Ascending aorta (tissue), 2 donors: ENCODE data around the gene SAPCD1. TPM values are rescaled to one million over a fixed set of nuclear protein-coding genes. Genes with fewer than 3 reads are reported as not detected.

ENCODE experiments used
- DNase-seq, 2 donors: peaks; one replicate each; pipeline ENCODE4 v3.0.0-alpha.2; 2019; ENCODE audit warnings: low spot score in 2 of 2
- H3K27ac ChIP-seq, 2 donors: fragments of 200-600 bp; sonication (generic); one replicate each; pipeline ENCODE4 v1.5.1; 2016 to 2017; ENCODE audit warnings: mild to moderate bottlenecking in 1 of 2
- H3K27me3 ChIP-seq: fragments of 200-600 bp; sonication (generic); one replicate; pipeline ENCODE4 v1.5.1; 2017
- H3K36me3 ChIP-seq, 2 donors: fragments of 200-600 bp; sonication (generic); one replicate each; pipeline ENCODE4 v1.5.1; 2016
- H3K4me1 ChIP-seq, 2 donors: fragments of 200-600 bp; sonication (generic); one replicate each; pipeline ENCODE4 v1.5.1; 2016 to 2017; ENCODE audit warnings: mild to moderate bottlenecking in 1 of 2
- H3K4me3 ChIP-seq, 2 donors: fragments of 200-600 bp; sonication (generic); one replicate each; pipeline ENCODE4 v1.5.1; 2016 to 2017; ENCODE audit warnings: mild to moderate bottlenecking in 1 of 2
- H3K9me3 ChIP-seq, 2 donors: fragments of 200-600 bp; sonication (generic); one replicate each; pipeline ENCODE4 v1.5.1; 2016
- CTCF ChIP-seq, 3 experiments: fragments of 200-600 bp in 2 of 3; fragments of 450-650 bp in 1 of 3; sonication (generic) in 2 of 3; IDR thresholded peaks; one replicate each; pipeline ENCODE4 v1.5.1; 2016 to 2019; ENCODE audit warnings: antibody characterized with exemption in 3 of 3, mild to moderate bottlenecking in 1 of 3, moderate library complexity in 1 of 3
- intact Hi-C: fragments of 100-400 bp; cut with DNase I; formaldehyde crosslinking; loops from one replicate; pipeline ENCODE4 v1.15.1; 2023
- total RNA-seq: library from RNA; depleted of rRNA; stranded (reverse); fragments of >200 nt; gene quantifications from one replicate; pipeline ENCODE4 v1.1.0, GENCODE V29; 2016

SAPCD1 gene
- total RNA-seq, 1 donor from 2014 or later = not detected

- no peaks in the 10 kb centered on the region for H3K9me3 ChIP-seq
- H3K27ac ChIP-seq = peak within 1 kb of the TSS; percentile 56 to 94
- intact Hi-C loops = loop anchor here (1.0 to 10.0 kb wide), 2 partner anchors 11 to 415 kb away; partner anchors contain the start of genes DDAH2, PPT2 and PRRT1
- peaks cover 9 to 23% of the 10 kb centered on the region in 2 donors for H3K4me1 ChIP-seq
- TF ChIP-seq CTCF (IDR thresholded peaks at IDR 0.05) = no peak
- no peaks in the 10 kb centered on the region for H3K36me3 ChIP-seq
- H3K27me3 ChIP-seq = no peaks in the 10 kb centered on the region
- peak within 1 kb of the TSS; percentile 61 to 73 for H3K4me3 ChIP-seq
- DNase-seq = peak; percentile 96 to 99
Measured at GRCh38 chr6:31739639-31740396, 22.6 kb upstream of the SAPCD1 start, which contains the start of gene MSH5. Gene MSH5 (plus strand): TSS chr6:31740005. CDS start chr6:31740467, 462 bp downstream.

- no peaks in the 10 kb centered on the region for H3K27me3 ChIP-seq
- no peak for DNase-seq
- no peaks in the 10 kb centered on the region for H3K9me3 ChIP-seq
- peak overlapping the region in 1 of 2 donors; percentile 19 for H3K27ac ChIP-seq
- intact Hi-C loops = no loop called here
- H3K36me3 ChIP-seq = no peaks in the 10 kb centered on the region
- TF ChIP-seq CTCF (IDR thresholded peaks at IDR 0.05) = no peak
- peak overlapping the region; percentile 61 to 73 for H3K4me3 ChIP-seq
- peaks cover 9 to 23% of the 10 kb centered on the region in 2 donors for H3K4me1 ChIP-seq
Measured at GRCh38 chr6:31740397-31741223, 21.8 kb upstream of the SAPCD1 start.

GRCh38 chr6:31741815-31742214 is 20.6 kb upstream of the SAPCD1 start:
- intact Hi-C loops = no loop called here
- H3K4me3 ChIP-seq = no peak overlapping the region
- DNase-seq = no peak

GRCh38 chr6:31742894-31743293 is 19.6 kb upstream of the SAPCD1 start:
- H3K4me3 ChIP-seq = no peak overlapping the region
- intact Hi-C loops = no loop called here

More at GRCh38 chr6:31741815-31742214, 20.6 kb upstream of the SAPCD1 start:
- no peaks in the 10 kb centered on the region for H3K9me3 ChIP-seq
- no peaks in the 10 kb centered on the region for H3K27me3 ChIP-seq
- no peak overlapping the region for H3K27ac ChIP-seq
- TF ChIP-seq CTCF (IDR thresholded peaks at IDR 0.05) = no peak
- H3K4me1 ChIP-seq = peaks cover 8 to 20% of the 10 kb centered on the region in 2 donors
- H3K36me3 ChIP-seq = no peaks in the 10 kb centered on the region

More at GRCh38 chr6:31742894-31743293, 19.6 kb upstream of the SAPCD1 start:
- no peak overlapping the region for H3K27ac ChIP-seq
- TF ChIP-seq CTCF (IDR thresholded peaks at IDR 0.05) = no peak
- H3K36me3 ChIP-seq = no peaks in the 10 kb centered on the region
- H3K4me1 ChIP-seq = peaks cover 5 to 15% of the 10 kb centered on the region in 2 donors
- DNase-seq = no peak
- no peaks in the 10 kb centered on the region for H3K9me3 ChIP-seq
- no peaks in the 10 kb centered on the region for H3K27me3 ChIP-seq
